ENCODE data around the gene NPHP1. TPM values are rescaled to one million over a fixed set of nuclear protein-coding genes. Genes with fewer than 3 reads are reported as not detected.
"Not testable (repeated sequence)": the region's sequence is repeated elsewhere in the genome, so short reads cannot be mapped to it uniquely, and the experiment has no call there.

Gene NPHP1
- total and polyA plus RNA-seq, 4 experiments from 2014 or later = 0.23 to 1.3 (median 0.91) TPM

- no peak overlapping the region for H3K4me3 ChIP-seq (ENCODE audit: low read length in 2 of 2)
- no peak overlapping the region for H3K27ac ChIP-seq (ENCODE audit: low read depth, low read length)
- DNase-seq = no peak
- H3K9me3 ChIP-seq (ENCODE audit: control insufficient read depth in 1 of 2, low read length in 2 of 2) = no peaks in the 10 kb centered on the region
- H3K4me1 Mint-ChIP-seq = peaks cover 9 to 22% (median 16%) of the 10 kb centered on the region in 4 donors
- peaks cover 11% of the 10 kb centered on the region for H3K4me1 ChIP-seq (ENCODE audit: insufficient read depth, low read length)
- peaks cover 4% of the 10 kb centered on the region for H3K36me3 ChIP-seq (ENCODE audit: insufficient read depth, low read length)
- intact Hi-C loops (cut with micrococcal nuclease) = no loop called here
- ChIA-PET CTCF (ENCODE audit: partially characterized antibody) (no interaction called here), POLR2A (ENCODE audit: partially characterized antibody) (no interaction called here)
- H3K27me3 Mint-ChIP-seq = peaks cover 21 to 35% of the 10 kb centered on the region in 2 donors
- no peak overlapping the region for H3K27ac Mint-ChIP-seq
- H3K27me3 ChIP-seq (ENCODE audit: insufficient read depth, low read length) = peaks cover 11% of the 10 kb centered on the region
- H3K4me3 Mint-ChIP-seq = no peak overlapping the region
- H3K36me3 Mint-ChIP-seq = peaks cover 0 to 13% of the 10 kb centered on the region in 2 donors
- peaks cover 0 to 10% (median 2%) of the 10 kb centered on the region in 8 donors for H3K9me3 Mint-ChIP-seq
These were observed 10.3 kb upstream of the NPHP1 start for GRCh38 chr2:110215091-110215490.

DNA sequence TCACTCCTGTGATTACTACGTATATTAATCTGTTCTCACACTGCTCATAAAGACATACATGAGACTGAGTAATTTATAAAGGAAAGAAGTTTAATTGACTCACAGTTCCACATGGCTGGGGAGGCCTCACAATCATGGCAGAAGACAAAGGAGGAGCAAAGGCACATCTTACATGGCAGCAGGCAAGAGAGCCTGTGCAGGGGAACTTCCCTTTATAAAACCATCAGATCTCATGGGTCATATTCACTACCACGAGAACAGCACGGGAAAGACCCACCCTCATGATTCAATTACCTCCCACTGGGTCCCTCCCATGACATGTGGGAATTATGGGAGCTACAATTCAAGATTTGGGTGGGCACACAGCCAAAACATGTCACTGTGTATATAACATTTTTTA is 8.7 kb upstream of the NPHP1 start:
- intact Hi-C loops (cut with micrococcal nuclease); DNase-seq; H3K36me3 ChIP-seq (ENCODE audit: insufficient read depth, low read length); H3K4me3 ChIP-seq (ENCODE audit: low read length in 2 of 2); H3K9me3 ChIP-seq (ENCODE audit: control insufficient read depth in 1 of 2, low read length in 2 of 2); POLR2A ChIA-PET (ENCODE audit: partially characterized antibody); H3K27me3 ChIP-seq (ENCODE audit: insufficient read depth, low read length); H3K27ac ChIP-seq (ENCODE audit: low read depth, low read length): not testable (repeated sequence)
- Mint-ChIP-seq H3K27me3 (peaks cover 12 to 21% of the 10 kb centered on the region in 2 donors), H3K4me1 (peaks cover 15 to 33% (median 23%) of the 10 kb centered on the region in 4 donors), H3K4me3 (peak overlapping the region in 7 of 8 donors; percentile 4 to 68 (median 43)), H3K9me3 (peaks cover 0 to 10% (median 2%) of the 10 kb centered on the region in 8 donors), H3K27ac (peak overlapping the region in 1 of 7 donors; percentile 38), H3K36me3 (peaks cover 9 to 26% of the 10 kb centered on the region in 2 donors)
- CTCF ChIA-PET (ENCODE audit: partially characterized antibody) = interaction anchor here (1.4 kb wide), 1 partner anchor 9 kb away, joined by 4 read pairs; the partner anchor contains the start of gene NPHP1
- H3K4me1 ChIP-seq (ENCODE audit: insufficient read depth, low read length) = peaks cover 11% of the 10 kb centered on the region

DNA sequence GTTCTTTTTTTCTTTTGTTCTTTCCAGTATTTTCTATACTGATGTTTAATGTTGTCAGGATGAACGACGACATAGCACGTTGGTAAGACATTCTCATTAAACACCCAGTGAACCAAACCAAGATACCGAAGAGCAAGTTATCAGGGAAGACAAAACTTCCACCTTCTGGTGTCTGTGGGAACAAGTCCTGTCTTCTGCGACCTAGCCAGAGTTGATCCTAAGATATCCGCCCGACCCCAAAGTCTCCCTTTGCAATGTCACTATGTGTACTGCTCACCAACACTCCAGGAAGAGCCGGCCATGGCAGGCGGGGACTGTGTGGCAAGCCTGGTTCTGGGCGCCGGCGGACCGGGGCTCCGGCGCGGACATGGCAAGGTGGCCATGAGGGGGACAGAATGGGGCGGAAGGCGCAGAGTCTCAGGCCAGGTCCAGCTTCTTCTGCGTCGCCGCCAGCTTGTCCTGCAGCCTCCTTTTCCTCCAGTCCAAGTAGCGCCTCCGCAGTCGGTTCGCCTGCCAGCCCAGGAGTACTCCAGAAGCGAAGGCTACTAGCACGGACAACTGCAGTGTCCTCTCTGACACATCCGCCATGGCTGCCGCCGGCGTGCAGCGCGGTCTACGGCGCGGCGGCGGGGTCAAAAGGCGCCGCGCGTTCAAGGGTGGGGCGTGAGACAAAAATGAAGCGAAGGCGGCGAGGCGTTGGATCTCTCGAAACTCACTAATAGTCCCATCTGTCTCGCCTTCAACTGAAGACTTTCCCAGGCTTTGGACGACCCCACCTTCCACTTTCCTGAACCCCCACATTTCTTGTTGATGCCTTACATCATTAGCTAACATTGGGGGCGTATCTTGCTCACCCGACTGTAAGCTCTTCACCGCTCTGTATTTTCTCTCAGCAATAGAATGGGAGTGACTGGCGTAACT is 7.4 kb upstream of the NPHP1 start, which contains the start of gene MTLN:
TSS of gene MTLN (minus strand) at position 610 of the 921 bp plus-strand sequence. CDS start at position 588, 22 bp downstream.
- H3K9me3 Mint-ChIP-seq = peaks cover 0 to 10% (median 2%) of the 10 kb centered on the region in 8 donors
- ChIA-PET POLR2A (ENCODE audit: partially characterized antibody) (no interaction called here), CTCF (ENCODE audit: partially characterized antibody) (no interaction called here)
- H3K27ac Mint-ChIP-seq = peak within 1 kb of the TSS; percentile 92 to 98 (median 94)
- peaks cover 7 to 11% of the 10 kb centered on the region in 2 donors for H3K27me3 Mint-ChIP-seq
- peaks cover 13 to 26% of the 10 kb centered on the region in 2 donors for H3K36me3 Mint-ChIP-seq
- Histone ChIP-seq H3K9me3 (ENCODE audit: control insufficient read depth in 1 of 2, low read length in 2 of 2) (no peaks in the 10 kb centered on the region), H3K4me1 (ENCODE audit: insufficient read depth, low read length) (peaks cover 11% of the 10 kb centered on the region), H3K27me3 (ENCODE audit: insufficient read depth, low read length) (peaks cover 5% of the 10 kb centered on the region), H3K27ac (ENCODE audit: low read depth, low read length) (peak within 1 kb of the TSS; percentile 69), H3K4me3 (ENCODE audit: low read length in 2 of 2) (peak within 1 kb of the TSS; percentile 38 to 93), H3K36me3 (ENCODE audit: insufficient read depth, low read length) (peaks cover 6% of the 10 kb centered on the region)
- peak; percentile 70 to 81 (median 77) for DNase-seq
- H3K4me3 Mint-ChIP-seq = peak within 1 kb of the TSS; percentile 90 to 97 (median 95)
- H3K4me1 Mint-ChIP-seq = peaks cover 16 to 33% (median 24%) of the 10 kb centered on the region in 4 donors
- intact Hi-C loops (cut with micrococcal nuclease) = no loop called here

DNA sequence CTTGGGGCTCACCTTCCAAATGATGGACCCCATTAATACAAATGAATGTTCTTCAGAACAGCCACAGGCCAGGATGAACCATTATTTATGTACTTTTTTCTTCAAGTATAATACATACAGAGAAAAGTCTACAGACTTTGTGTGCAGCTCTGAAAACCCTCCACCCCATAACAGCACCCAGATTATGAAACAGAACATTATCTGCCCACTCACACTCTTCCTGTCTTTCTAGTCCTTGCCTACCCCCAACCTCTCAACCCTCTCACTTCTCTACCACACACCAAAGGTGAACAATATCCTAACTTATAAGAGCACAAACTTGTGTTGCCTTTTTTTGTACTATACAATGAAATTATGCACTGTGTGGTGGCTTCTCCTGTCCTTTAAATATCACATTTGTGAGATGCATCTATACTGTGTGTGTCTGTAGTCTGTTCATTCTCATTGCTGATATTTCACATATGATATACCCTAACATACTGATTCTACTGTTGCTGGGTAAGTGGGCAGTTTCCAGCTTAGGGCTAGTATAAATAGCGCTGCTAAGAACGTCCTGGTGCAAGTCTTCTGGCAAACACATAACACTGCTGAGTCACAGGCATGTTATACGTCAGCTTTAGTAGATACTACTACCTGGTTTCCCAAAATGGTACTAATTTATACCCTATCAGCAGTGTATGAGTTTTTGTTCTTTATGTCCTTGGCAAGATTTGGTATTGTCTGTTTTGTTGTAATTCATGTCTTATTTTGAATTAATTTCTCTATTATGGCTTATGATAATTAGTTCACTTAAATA is 1.0 kb upstream of the NPHP1 start:
- H3K27ac Mint-ChIP-seq = peak overlapping the region; percentile 80 to 99 (median 95)
- peaks cover 0 to 3% of the 10 kb centered on the region in 2 donors for H3K27me3 Mint-ChIP-seq
- H3K9me3 ChIP-seq (ENCODE audit: control insufficient read depth in 1 of 2, low read length in 2 of 2) = no peaks in the 10 kb centered on the region
- DNase-seq = no peak
- no peak overlapping the region for H3K27ac ChIP-seq (ENCODE audit: low read depth, low read length)
- intact Hi-C loops (cut with micrococcal nuclease) = no loop called here
- ChIA-PET CTCF (ENCODE audit: partially characterized antibody) (interaction anchor here (0.9 kb wide), 1 partner anchor 11 kb away, joined by 3 read pairs; no protein-coding TSS in a partner anchor), POLR2A (ENCODE audit: partially characterized antibody) (no interaction called here)
- H3K4me3 ChIP-seq (ENCODE audit: low read length in 2 of 2) = no peak overlapping the region
- peak overlapping the region; percentile 87 to 97 (median 90) for H3K4me3 Mint-ChIP-seq
- no peaks in the 10 kb centered on the region for H3K27me3 ChIP-seq (ENCODE audit: insufficient read depth, low read length)
- no peaks in the 10 kb centered on the region for H3K9me3 Mint-ChIP-seq
- peaks cover 19 to 40% (median 28%) of the 10 kb centered on the region in 4 donors for H3K4me1 Mint-ChIP-seq
- H3K4me1 ChIP-seq (ENCODE audit: insufficient read depth, low read length) = peaks cover 15% of the 10 kb centered on the region
- H3K36me3 Mint-ChIP-seq = peaks cover 13 to 19% of the 10 kb centered on the region in 2 donors
- peaks cover 6% of the 10 kb centered on the region for H3K36me3 ChIP-seq (ENCODE audit: insufficient read depth, low read length)

DNA sequence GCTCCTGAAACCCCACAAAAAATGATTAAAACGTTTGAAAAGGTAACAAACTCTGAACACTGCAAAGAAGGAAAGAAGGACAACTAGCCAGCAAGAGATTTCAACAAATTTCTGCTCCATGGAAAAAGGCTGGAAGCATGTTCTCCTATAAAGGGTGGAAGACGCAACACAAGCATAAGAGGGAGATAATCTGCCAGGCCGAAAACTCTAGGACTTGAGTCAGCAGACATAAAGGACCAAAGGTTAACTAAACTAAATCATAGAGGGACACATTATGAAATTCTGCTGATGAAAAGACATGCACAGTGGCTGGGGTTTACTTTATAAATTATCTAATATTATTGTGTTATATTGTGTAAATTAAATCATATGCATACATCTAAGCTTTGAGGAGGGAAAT is 6.8 kb downstream of the NPHP1 start:
- Mint-ChIP-seq H3K4me1 (no peaks in the 10 kb centered on the region), H3K36me3 (no peaks in the 10 kb centered on the region), H3K9me3 (no peaks in the 10 kb centered on the region), H3K4me3 (no peak overlapping the region), H3K27ac (no peak overlapping the region), H3K27me3 (peaks cover 2% of the 10 kb centered on the region in 2 donors)
- Histone ChIP-seq H3K27me3 (ENCODE audit: insufficient read depth, low read length) (no peaks in the 10 kb centered on the region), H3K4me3 (ENCODE audit: low read length in 2 of 2) (no peak overlapping the region), H3K9me3 (ENCODE audit: control insufficient read depth in 1 of 2, low read length in 2 of 2) (no peaks in the 10 kb centered on the region), H3K36me3 (ENCODE audit: insufficient read depth, low read length) (no peaks in the 10 kb centered on the region), H3K4me1 (ENCODE audit: insufficient read depth, low read length) (no peaks in the 10 kb centered on the region), H3K27ac (ENCODE audit: low read depth, low read length) (no peak overlapping the region)
- POLR2A ChIA-PET (ENCODE audit: partially characterized antibody) = no interaction called here
- DNase-seq = no peak
- CTCF ChIA-PET (ENCODE audit: partially characterized antibody) = no interaction called here
- intact Hi-C loops (cut with micrococcal nuclease) = no loop called here

DNA sequence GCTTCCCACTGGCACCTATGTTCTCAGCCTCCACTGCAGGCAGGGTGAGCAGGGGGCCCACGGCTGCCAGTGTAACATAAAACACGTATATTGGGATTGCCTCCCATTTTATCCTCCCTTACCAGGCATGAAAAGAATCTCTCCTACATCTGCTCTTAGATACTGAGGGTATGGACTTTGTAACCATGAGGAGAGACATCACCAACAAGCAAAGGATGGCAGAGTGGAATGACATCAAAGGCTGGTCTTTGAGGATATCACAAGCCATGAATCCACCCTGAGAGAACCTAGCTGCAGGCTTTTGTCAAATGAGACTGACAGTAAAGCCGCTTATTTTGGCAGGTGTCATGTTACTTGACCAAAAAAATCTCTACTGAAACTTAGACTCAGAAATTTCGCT is 7.4 kb downstream of the NPHP1 start:
- H3K27me3 Mint-ChIP-seq = peaks cover 0 to 2% of the 10 kb centered on the region in 2 donors
- Histone ChIP-seq H3K9me3 (ENCODE audit: control insufficient read depth in 1 of 2, low read length in 2 of 2) (no peaks in the 10 kb centered on the region), H3K4me3 (ENCODE audit: low read length in 2 of 2) (no peak overlapping the region), H3K27ac (ENCODE audit: low read depth, low read length) (no peak overlapping the region), H3K4me1 (ENCODE audit: insufficient read depth, low read length) (no peaks in the 10 kb centered on the region), H3K27me3 (ENCODE audit: insufficient read depth, low read length) (no peaks in the 10 kb centered on the region), H3K36me3 (ENCODE audit: insufficient read depth, low read length) (no peaks in the 10 kb centered on the region)
- H3K4me3 Mint-ChIP-seq = no peak overlapping the region
- H3K4me1 Mint-ChIP-seq = no peaks in the 10 kb centered on the region
- no peaks in the 10 kb centered on the region for H3K9me3 Mint-ChIP-seq
- no peaks in the 10 kb centered on the region for H3K36me3 Mint-ChIP-seq
- no peak for DNase-seq
- ChIA-PET POLR2A (ENCODE audit: partially characterized antibody) (no interaction called here), CTCF (ENCODE audit: partially characterized antibody) (no interaction called here)
- intact Hi-C loops (cut with micrococcal nuclease) = no loop called here
- no peak overlapping the region for H3K27ac Mint-ChIP-seq

DNA sequence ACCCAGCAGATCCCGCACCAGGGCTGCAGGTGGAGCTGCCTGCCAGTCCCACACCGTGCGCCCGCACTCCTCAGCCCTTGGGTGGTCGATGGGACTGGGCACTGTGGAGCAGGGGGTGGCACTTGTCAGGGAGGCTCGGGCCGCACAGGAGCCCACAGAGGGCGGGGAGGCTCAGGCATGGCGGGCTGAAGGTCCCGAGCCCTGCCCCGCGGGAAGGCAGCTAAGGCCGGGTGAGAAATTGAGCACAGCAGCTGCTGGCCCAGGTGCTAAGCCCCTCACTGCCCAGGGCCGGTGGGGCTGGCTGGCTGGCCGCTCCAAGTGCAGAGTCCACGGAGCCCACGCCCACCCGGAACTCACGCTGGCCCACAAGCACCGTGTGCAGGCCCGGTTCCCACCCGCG is 14.6 kb downstream of the NPHP1 start:
- H3K27ac Mint-ChIP-seq; CTCF ChIA-PET (ENCODE audit: partially characterized antibody); H3K4me3 ChIP-seq (ENCODE audit: low read length in 2 of 2); H3K27me3 Mint-ChIP-seq; H3K9me3 Mint-ChIP-seq; H3K9me3 ChIP-seq (ENCODE audit: control insufficient read depth in 1 of 2, low read length in 2 of 2); H3K4me3 Mint-ChIP-seq; DNase-seq; POLR2A ChIA-PET (ENCODE audit: partially characterized antibody); H3K36me3 ChIP-seq (ENCODE audit: insufficient read depth, low read length); H3K4me1 Mint-ChIP-seq; H3K27ac ChIP-seq (ENCODE audit: low read depth, low read length); H3K4me1 ChIP-seq (ENCODE audit: insufficient read depth, low read length); intact Hi-C loops (cut with micrococcal nuclease); H3K36me3 Mint-ChIP-seq; H3K27me3 ChIP-seq (ENCODE audit: insufficient read depth, low read length): not testable (repeated sequence)

Data from CD4-positive, alpha-beta memory T cell (primary cell).